ENCODE results near the gene PALS1. TPM values are rescaled to one million over a fixed set of nuclear protein-coding genes. Genes with fewer than 3 reads are reported as not detected.

The PALS1 gene
- total and polyA plus RNA-seq, 2 experiments from 2014 or later = 11.6 to 38.1 TPM

DNA sequence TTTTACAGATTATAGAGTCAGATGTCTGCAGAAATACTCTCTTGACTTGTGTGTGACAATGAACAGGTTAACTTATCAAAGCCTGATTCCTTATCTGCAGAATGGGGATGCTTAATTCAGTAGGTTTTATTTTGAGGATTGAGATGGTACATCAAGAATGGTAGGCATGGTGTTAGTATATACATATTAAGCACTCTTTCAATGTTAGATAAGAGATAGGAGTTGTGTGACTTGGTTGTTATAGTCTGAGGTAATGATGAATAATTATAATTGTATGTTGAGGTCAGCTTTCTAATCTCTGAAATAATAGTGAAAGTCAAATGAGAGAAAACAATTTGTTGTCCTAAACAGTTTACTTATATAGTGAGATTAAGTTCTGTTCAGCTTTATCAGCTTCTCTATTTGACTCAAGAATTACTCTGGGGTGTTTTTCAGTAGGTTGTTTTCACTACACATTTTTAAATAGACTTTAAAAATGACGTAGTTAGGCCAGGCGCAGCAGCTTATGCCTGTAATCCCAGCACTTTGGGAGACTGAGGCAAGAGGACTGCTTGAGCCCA is 11.9 kb downstream of the PALS1 start:
- no peak for DNase-seq (ENCODE audit: low spot score)
- H3K9me3 ChIP-seq (ENCODE audit: low read depth) = no peaks in the 10 kb centered on the region
- no peak overlapping the region for H2AFZ ChIP-seq
- TF ChIP-seq CTCF (IDR thresholded peaks at IDR 0.05; ENCODE audit: poor library complexity) (no peak), EZH2 (IDR thresholded peaks at IDR 0.05; ENCODE audit: borderline replicate concordance) (no peak), EZH2phosphoT487 (IDR thresholded peaks at IDR 0.05; ENCODE audit: low read depth, severe bottlenecking, unreplicated experiment) (no peak)
- no peak overlapping the region for H3K4me3 ChIP-seq
- H4K20me1 ChIP-seq (ENCODE audit: insufficient read depth, poor library complexity, severe bottlenecking) = no peaks in the 10 kb centered on the region
- H3K9me2 ChIP-seq (replicated peaks; ENCODE audit: insufficient read depth) = no peaks in the 10 kb centered on the region
- WGBS (ENCODE audit: low lambda C conversion rate, missing lambda C conversion rate) = 75% methylated on average over 2 of the region's 2 CpGs
- peak overlapping the region; percentile 40 for H3K4me2 ChIP-seq
- H3K27me3 ChIP-seq = no peaks in the 10 kb centered on the region
- no peaks in the 10 kb centered on the region for H3K36me3 ChIP-seq (replicated peaks; ENCODE audit: insufficient read depth, low read depth)
- H3K27ac ChIP-seq = peak overlapping the region; percentile 20
- peaks cover 94% of the 10 kb centered on the region for H3K79me2 ChIP-seq
- H3K4me1 ChIP-seq (ENCODE audit: insufficient read depth) = peaks cover 6% of the 10 kb centered on the region

DNA sequence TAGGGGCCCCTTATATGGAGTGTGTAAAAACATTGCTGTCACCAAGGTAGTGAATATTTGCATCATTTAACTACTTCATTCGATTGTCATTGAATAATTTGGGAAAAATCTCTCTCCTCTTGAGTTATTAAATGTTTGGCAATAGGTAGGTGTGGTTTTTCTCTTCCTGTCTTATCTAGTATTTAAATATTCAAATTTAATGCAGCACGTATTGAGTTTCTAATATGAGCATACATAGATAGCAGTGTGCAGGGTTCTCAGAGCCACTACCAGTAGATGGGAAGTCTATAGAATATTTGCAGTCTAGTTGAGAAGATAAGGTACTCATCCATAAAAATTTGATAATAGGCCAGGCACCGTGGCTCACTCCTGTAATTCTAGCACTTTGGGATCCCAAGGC is 16.7 kb downstream of the PALS1 start:
- Histone ChIP-seq H3K9me3 (ENCODE audit: low read depth) (no peaks in the 10 kb centered on the region), H4K20me1 (ENCODE audit: insufficient read depth, poor library complexity, severe bottlenecking) (peaks cover 11% of the 10 kb centered on the region), H3K79me2 (peaks cover 90% of the 10 kb centered on the region), H3K4me2 (no peak overlapping the region), H2AFZ (no peak overlapping the region), H3K27ac (no peak overlapping the region), H3K4me3 (no peak overlapping the region), H3K9me2 (replicated peaks; ENCODE audit: insufficient read depth) (no peaks in the 10 kb centered on the region), H3K27me3 (no peaks in the 10 kb centered on the region), H3K4me1 (ENCODE audit: insufficient read depth) (peaks cover under 1% of the 10 kb centered on the region), H3K36me3 (replicated peaks; ENCODE audit: insufficient read depth, low read depth) (no peaks in the 10 kb centered on the region)
- TF ChIP-seq EZH2phosphoT487 (IDR thresholded peaks at IDR 0.05; ENCODE audit: low read depth, severe bottlenecking, unreplicated experiment) = no peak
- TF ChIP-seq EZH2 (IDR thresholded peaks at IDR 0.05; ENCODE audit: borderline replicate concordance) = no peak
- TF ChIP-seq CTCF (IDR thresholded peaks at IDR 0.05; ENCODE audit: poor library complexity) = no peak
- WGBS (ENCODE audit: low lambda C conversion rate, missing lambda C conversion rate) = 89% methylated on average over 3 of the region's 3 CpGs
- DNase-seq (ENCODE audit: low spot score) = no peak

DNA sequence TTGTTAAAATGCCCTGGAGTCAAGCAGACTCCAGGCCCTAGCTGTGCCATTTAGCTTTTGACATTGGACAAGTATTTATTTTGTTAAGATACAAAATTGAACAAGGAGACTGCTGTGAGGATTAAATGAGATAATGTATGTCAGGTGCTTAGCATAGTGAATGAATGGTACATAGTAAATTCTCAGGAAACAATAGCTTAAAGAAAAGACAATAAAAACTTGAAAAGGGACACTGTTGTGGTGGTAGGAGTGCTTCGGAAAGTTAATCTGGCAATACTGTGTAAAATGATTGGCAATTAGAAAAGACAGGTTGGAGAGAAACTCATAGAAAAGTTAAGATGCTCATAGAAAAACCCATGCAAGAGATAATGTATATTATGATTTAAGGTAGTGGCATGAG is 19.7 kb downstream of the PALS1 start:
- TF ChIP-seq EZH2phosphoT487 (IDR thresholded peaks at IDR 0.05; ENCODE audit: low read depth, severe bottlenecking, unreplicated experiment) (no peak), EZH2 (IDR thresholded peaks at IDR 0.05; ENCODE audit: borderline replicate concordance) (no peak), CTCF (IDR thresholded peaks at IDR 0.05; ENCODE audit: poor library complexity) (no peak)
- Histone ChIP-seq H3K9me2 (replicated peaks; ENCODE audit: insufficient read depth) (no peaks in the 10 kb centered on the region), H3K36me3 (replicated peaks; ENCODE audit: insufficient read depth, low read depth) (no peaks in the 10 kb centered on the region), H3K9me3 (ENCODE audit: low read depth) (no peaks in the 10 kb centered on the region), H4K20me1 (ENCODE audit: insufficient read depth, poor library complexity, severe bottlenecking) (peaks cover 11% of the 10 kb centered on the region), H3K79me2 (peaks cover 93% of the 10 kb centered on the region), H3K27ac (no peak overlapping the region), H3K4me2 (no peak overlapping the region), H3K4me3 (no peak overlapping the region), H2AFZ (no peak overlapping the region), H3K4me1 (ENCODE audit: insufficient read depth) (no peaks in the 10 kb centered on the region), H3K27me3 (no peaks in the 10 kb centered on the region)
- WGBS (ENCODE audit: low lambda C conversion rate, missing lambda C conversion rate) = 78% methylated on average over 1 of the region's 1 CpG
- DNase-seq (ENCODE audit: low spot score) = no peak

Data from hepatocyte (in vitro differentiated cells).